Esophagus muscularis mucosa (tissue), 4 donors: ENCODE results near the gene KRTAP24-1. TPM values are rescaled to one million over a fixed set of nuclear protein-coding genes. Genes with fewer than 3 reads are reported as not detected.

Source experiments
- DNase-seq: peaks from one replicate; pipeline ENCODE4 v3.0.0-alpha.2; 2017; ENCODE audit errors: extremely low spot score
- H3K27ac ChIP-seq, 4 donors: fragments of 200-600 bp; sonication (generic); replicated peaks in 1 of 4; 1 replicate in 3 of 4; 2 replicates in 1 of 4; pipeline ENCODE4 v1.5.1; 2016 to 2019; ENCODE audit warnings: mild to moderate bottlenecking in 1 of 4
- H3K27me3 ChIP-seq, 4 donors: fragments of 200-600 bp; sonication (generic); one replicate each; pipeline versions ENCODE4 v1.5.1 to v1.6.0; 2016 to 2019
- H3K36me3 ChIP-seq, 4 donors: fragments of 200-600 bp; sonication (generic); one replicate each; pipeline ENCODE4 v1.5.1; 2016 to 2019
- H3K4me1 ChIP-seq, 4 donors: fragments of 200-600 bp; sonication (generic); one replicate each; pipeline ENCODE4 v1.5.1; 2016 to 2019
- H3K4me3 ChIP-seq, 4 donors: fragments of 200-600 bp; sonication (generic); 1 replicate in 2 of 4; 2 replicates in 2 of 4; pipeline ENCODE4 v1.5.1; 2016 to 2019; ENCODE audit warnings: mild to moderate bottlenecking in 4 of 4, moderate library complexity in 1 of 4
- H3K9me3 ChIP-seq, 4 donors: fragments of 200-600 bp; sonication (generic); 1 replicate in 3 of 4; 2 replicates in 1 of 4; pipeline ENCODE4 v1.5.1; 2016 to 2019
- EP300 ChIP-seq: sonication (generic); formaldehyde crosslinking; IDR thresholded peaks from one replicate; pipeline ENCODE4 v1.6.1; 2017; ENCODE audit warnings: antibody characterized with exemption
- POLR2A ChIP-seq: fragments of 450-650 bp; IDR thresholded peaks from one replicate; pipeline ENCODE4 v1.6.1; 2017; ENCODE audit warnings: antibody characterized with exemption, moderate library complexity, mild to moderate bottlenecking, low read depth
- POLR2AphosphoS5 ChIP-seq, 2 donors: sonication (generic); formaldehyde crosslinking; IDR thresholded peaks; one replicate each; pipeline ENCODE4 v1.6.1; 2017; ENCODE audit warnings: antibody characterized with exemption in 2 of 2
- WGBS: methylation state at CpG from one replicate; pipeline ENCODE4 v1.1.5; 2018; 5-methylcytosine and 5-hydroxymethylcytosine counted together
- intact Hi-C: fragments of 100-400 bp; cut with DNase I; formaldehyde crosslinking; loops from one replicate; pipeline ENCODE4 v1.15.1; 2023
- total RNA-seq, 4 donors: library from RNA; depleted of rRNA; stranded (reverse); fragments of >200 nt; gene quantifications; one replicate each; pipeline versions ENCODE4 v1.1.0 to v1.2.1, GENCODE V29; 2016
- TF ChIP-seq, protein P1 (sequence below), 3 experiments: fragments of 200-600 bp in 2 of 3; fragments of 450-650 bp in 1 of 3; sonication (generic) in 2 of 3; IDR thresholded peaks; one replicate each; pipeline ENCODE4 v1.5.1; 2017 to 2019; ENCODE audit warnings: antibody characterized with exemption in 3 of 3, mild to moderate bottlenecking in 2 of 3, moderate library complexity in 1 of 3

The KRTAP24-1 gene
- total RNA-seq, 4 donors from 2014 or later, result not detected

DNA sequence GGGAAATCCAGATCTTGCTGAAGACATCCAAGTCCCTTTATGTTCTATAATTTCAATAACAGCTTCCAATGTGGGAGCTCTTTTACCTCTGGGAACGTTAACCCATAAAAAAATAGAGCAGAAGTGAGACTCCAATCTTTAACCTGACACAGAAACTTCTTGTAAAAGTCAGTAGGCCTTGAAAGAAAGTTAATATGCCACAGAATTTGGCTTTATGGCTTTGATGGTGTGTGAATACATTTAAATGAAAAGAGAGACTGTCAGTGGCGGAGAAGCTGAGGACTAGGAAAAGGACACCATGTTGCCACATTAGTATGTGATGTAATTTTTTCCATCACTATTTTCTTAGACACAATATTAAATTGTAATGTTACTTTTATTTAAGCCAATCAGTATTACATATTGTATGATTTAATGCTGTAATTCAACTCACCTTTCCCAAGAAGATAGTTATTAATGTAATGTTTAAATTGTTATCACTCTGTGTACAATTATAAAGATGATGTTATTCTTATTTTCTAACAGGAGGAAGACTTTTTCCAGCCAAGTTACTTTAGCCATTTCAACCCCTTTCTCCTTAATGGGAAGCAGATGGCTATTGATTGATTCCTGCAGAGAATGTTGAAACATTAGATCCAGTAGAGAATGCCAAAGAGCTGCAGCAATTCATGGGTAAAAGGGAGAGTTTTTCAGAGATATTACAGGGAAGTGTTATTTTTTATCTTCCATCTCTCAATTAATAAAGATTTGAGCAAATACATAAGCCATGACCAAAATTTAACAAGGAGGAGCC, 49.3 kb downstream of the KRTAP24-1 start:
- intact Hi-C loops, result no loop called here

DNA sequence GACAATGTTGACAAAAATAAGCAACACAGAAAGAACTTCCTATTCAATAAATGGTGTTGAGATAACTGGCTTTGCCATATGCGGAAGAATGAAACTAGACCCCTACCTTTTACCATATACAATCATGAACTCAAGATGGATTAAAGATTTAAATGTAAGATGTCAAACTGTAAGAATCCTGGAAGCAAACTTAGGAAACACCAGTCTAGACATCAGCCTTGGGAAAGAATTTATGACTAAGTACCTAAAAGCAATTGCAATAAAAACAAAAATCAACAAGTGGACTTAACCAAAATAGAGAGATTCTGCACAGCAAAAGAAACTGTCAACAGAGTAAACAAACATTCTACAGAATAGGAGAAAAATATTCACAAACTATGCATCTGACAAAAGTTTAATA, 50.7 kb downstream of the KRTAP24-1 start:
- DNase-seq, result no peak

More for the DNA sequence above, 49.3 kb downstream of the KRTAP24-1 start:
- Histone ChIP-seq H3K9me3 (no peaks in the 10 kb centered on the region), H3K36me3 (no peaks in the 10 kb centered on the region), H3K27ac (no peak overlapping the region), H3K4me3 (no peak overlapping the region), H3K4me1 (no peaks in the 10 kb centered on the region), H3K27me3 (no peaks in the 10 kb centered on the region)
- TF ChIP-seq POLR2AphosphoS5 (IDR thresholded peaks at IDR 0.05), result no peak
- TF ChIP-seq POLR2A, result no peak
- TF ChIP-seq, protein P1, sequence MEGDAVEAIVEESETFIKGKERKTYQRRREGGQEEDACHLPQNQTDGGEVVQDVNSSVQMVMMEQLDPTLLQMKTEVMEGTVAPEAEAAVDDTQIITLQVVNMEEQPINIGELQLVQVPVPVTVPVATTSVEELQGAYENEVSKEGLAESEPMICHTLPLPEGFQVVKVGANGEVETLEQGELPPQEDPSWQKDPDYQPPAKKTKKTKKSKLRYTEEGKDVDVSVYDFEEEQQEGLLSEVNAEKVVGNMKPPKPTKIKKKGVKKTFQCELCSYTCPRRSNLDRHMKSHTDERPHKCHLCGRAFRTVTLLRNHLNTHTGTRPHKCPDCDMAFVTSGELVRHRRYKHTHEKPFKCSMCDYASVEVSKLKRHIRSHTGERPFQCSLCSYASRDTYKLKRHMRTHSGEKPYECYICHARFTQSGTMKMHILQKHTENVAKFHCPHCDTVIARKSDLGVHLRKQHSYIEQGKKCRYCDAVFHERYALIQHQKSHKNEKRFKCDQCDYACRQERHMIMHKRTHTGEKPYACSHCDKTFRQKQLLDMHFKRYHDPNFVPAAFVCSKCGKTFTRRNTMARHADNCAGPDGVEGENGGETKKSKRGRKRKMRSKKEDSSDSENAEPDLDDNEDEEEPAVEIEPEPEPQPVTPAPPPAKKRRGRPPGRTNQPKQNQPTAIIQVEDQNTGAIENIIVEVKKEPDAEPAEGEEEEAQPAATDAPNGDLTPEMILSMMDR (IDR thresholded peaks at IDR 0.05), result no peak
- TF ChIP-seq EP300, result no peak
- no peak for DNase-seq
- 63% methylated on average over 2 of the region's 2 CpGs for WGBS

More for the DNA sequence above, 50.7 kb downstream of the KRTAP24-1 start:
- 96% methylated on average over 1 of the region's 1 CpG for WGBS
- Histone ChIP-seq H3K4me1 (no peaks in the 10 kb centered on the region), H3K4me3 (no peak overlapping the region), H3K27me3 (no peaks in the 10 kb centered on the region), H3K27ac (no peak overlapping the region), H3K36me3 (no peaks in the 10 kb centered on the region), H3K9me3 (no peaks in the 10 kb centered on the region)
- no peak for TF ChIP-seq EP300
- intact Hi-C loops, result no loop called here

Other genes with a start within 250 kb of the KRTAP24-1 start
- not detected for gene CLDN17, start 116.1 kb downstream of the KRTAP24-1 start, total RNA-seq
- gene CLDN8, start 66.9 kb downstream of the KRTAP24-1 start, total RNA-seq, result not detected
- gene KRTAP25-1, start 6.6 kb upstream of the KRTAP24-1 start, total RNA-seq, result not detected
- not detected for gene KRTAP26-1, start 37.4 kb upstream of the KRTAP24-1 start, total RNA-seq
- not detected for gene KRTAP27-1, start 54.7 kb upstream of the KRTAP24-1 start, total RNA-seq
- not detected for gene KRTAP23-1, start 65.7 kb upstream of the KRTAP24-1 start, total RNA-seq
- not detected for gene KRTAP13-2, start 89.3 kb upstream of the KRTAP24-1 start, total RNA-seq
- gene KRTAP13-1, start 113.1 kb upstream of the KRTAP24-1 start, total RNA-seq, result not detected
- gene KRTAP13-3, start 143.0 kb upstream of the KRTAP24-1 start, total RNA-seq, result not detected
- gene KRTAP13-4, start 147.3 kb upstream of the KRTAP24-1 start, total RNA-seq, result not detected
- not detected for gene KRTAP15-1, start 157.3 kb upstream of the KRTAP24-1 start, total RNA-seq
- not detected for gene KRTAP19-1, start 197.4 kb upstream of the KRTAP24-1 start, total RNA-seq
- gene KRTAP19-2, start 204.5 kb upstream of the KRTAP24-1 start, total RNA-seq, result not detected
- not detected for gene KRTAP19-3, start 209.1 kb upstream of the KRTAP24-1 start, total RNA-seq
- gene KRTAP19-4, start 214.2 kb upstream of the KRTAP24-1 start, total RNA-seq, result not detected
- not detected for gene KRTAP19-5, start 219.2 kb upstream of the KRTAP24-1 start, total RNA-seq